IMR-90 (cell line): ENCODE data around the gene TRAIP.
"Not testable (repeated sequence)": the region's sequence is repeated elsewhere in the genome, so short reads cannot be mapped to it uniquely, and the experiment has no call there.

ENCODE experiments used
- MAZ ChIP-seq: IDR thresholded peaks from 2 replicates; pipeline ENCODE4 v1.6.1; 2012; ENCODE audit warnings: low read depth, mild to moderate bottlenecking, low read length, improper control_type of control experiment, moderate library complexity, borderline replicate concordance
- MXI1 ChIP-seq: IDR thresholded peaks from 2 replicates; pipeline ENCODE4 v1.6.1; 2012; ENCODE audit warnings: low read depth, mild to moderate bottlenecking, low read length, moderate library complexity, borderline replicate concordance
- POLR2A ChIP-seq: IDR thresholded peaks from 2 replicates; pipeline ENCODE4 v1.6.1; 2012; ENCODE audit warnings: mild to moderate bottlenecking, low read depth, low read length
- RAD21 ChIP-seq: IDR thresholded peaks from 2 replicates; pipeline ENCODE4 v1.6.1; 2012; ENCODE audit warnings: low read length, improper control_type of control experiment
- RFX5 ChIP-seq: IDR thresholded peaks from 2 replicates; pipeline ENCODE4 v1.8.0; 2012; ENCODE audit warnings: low read depth, mild to moderate bottlenecking, low read length, moderate library complexity
- SMC3 ChIP-seq: fragments of 150-350 bp; IDR thresholded peaks from 2 replicates; pipeline ENCODE4 v1.6.1; 2016; ENCODE audit warnings: low read depth, mild to moderate bottlenecking, antibody characterized with exemption, low read length, moderate library complexity
- TF ChIP-seq, protein P1 (sequence below): conservative IDR thresholded peaks from 2 replicates; pipeline ENCODE4 v1.5.1; 2012; ENCODE audit warnings: mild to moderate bottlenecking, low read depth, low read length, improper control_type of control experiment
- TF ChIP-seq, protein P2 (sequence below): fragments of 150-350 bp; IDR thresholded peaks from 2 replicates; pipeline ENCODE4 v1.6.1; 2017; ENCODE audit warnings: mild to moderate bottlenecking, antibody characterized with exemption, low read length, low read depth

DNA sequence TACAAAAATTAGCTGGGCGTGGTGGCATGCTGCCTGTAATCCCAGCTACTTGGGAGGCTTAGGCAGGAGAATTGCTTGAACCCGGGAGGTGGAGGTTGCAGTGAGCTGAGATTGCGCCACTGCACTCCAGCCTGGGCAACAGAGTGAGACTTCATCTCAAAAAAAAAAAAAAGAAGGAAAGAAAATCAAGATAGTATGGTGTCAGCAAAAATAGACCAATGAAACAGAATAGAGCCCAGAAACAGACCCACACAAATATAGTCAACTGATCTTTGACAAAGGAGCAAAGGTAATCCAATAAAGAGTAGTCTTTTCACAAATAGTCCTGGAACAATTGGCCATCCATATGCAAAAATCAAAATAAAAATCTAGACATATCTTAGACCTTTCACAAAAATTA, 33.2 kb downstream of the TRAIP start:
- TF ChIP-seq, protein P1, sequence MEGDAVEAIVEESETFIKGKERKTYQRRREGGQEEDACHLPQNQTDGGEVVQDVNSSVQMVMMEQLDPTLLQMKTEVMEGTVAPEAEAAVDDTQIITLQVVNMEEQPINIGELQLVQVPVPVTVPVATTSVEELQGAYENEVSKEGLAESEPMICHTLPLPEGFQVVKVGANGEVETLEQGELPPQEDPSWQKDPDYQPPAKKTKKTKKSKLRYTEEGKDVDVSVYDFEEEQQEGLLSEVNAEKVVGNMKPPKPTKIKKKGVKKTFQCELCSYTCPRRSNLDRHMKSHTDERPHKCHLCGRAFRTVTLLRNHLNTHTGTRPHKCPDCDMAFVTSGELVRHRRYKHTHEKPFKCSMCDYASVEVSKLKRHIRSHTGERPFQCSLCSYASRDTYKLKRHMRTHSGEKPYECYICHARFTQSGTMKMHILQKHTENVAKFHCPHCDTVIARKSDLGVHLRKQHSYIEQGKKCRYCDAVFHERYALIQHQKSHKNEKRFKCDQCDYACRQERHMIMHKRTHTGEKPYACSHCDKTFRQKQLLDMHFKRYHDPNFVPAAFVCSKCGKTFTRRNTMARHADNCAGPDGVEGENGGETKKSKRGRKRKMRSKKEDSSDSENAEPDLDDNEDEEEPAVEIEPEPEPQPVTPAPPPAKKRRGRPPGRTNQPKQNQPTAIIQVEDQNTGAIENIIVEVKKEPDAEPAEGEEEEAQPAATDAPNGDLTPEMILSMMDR = not testable (repeated sequence)
- not testable (repeated sequence) for TF ChIP-seq POLR2A, SMC3, MXI1, RAD21, RFX5, MAZ
- TF ChIP-seq, protein P2, sequence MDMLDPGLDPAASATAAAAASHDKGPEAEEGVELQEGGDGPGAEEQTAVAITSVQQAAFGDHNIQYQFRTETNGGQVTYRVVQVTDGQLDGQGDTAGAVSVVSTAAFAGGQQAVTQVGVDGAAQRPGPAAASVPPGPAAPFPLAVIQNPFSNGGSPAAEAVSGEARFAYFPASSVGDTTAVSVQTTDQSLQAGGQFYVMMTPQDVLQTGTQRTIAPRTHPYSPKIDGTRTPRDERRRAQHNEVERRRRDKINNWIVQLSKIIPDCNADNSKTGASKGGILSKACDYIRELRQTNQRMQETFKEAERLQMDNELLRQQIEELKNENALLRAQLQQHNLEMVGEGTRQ = not testable (repeated sequence)
